Vagina (tissue), 2 donors: ENCODE results near the gene SLC36A1. TPM values are rescaled to one million over a fixed set of nuclear protein-coding genes. Genes with fewer than 3 reads are reported as not detected.

Source experiments
- DNase-seq, 2 donors: peaks; one replicate each; pipeline ENCODE4 v3.0.0-alpha.2; 2017; ENCODE audit errors: extremely low spot score in 2 of 2
- H3K27ac ChIP-seq: fragments of 200-600 bp; sonication (generic); one replicate; pipeline ENCODE4 v1.5.1; 2019
- H3K27me3 ChIP-seq: fragments of 200-600 bp; sonication (generic); one replicate; pipeline ENCODE4 v1.5.1; 2019
- H3K36me3 ChIP-seq, 2 donors: fragments of 200-600 bp; sonication (generic); one replicate each; pipeline ENCODE4 v1.5.1; 2017 to 2019
- H3K4me1 ChIP-seq: fragments of 200-600 bp; sonication (generic); one replicate; pipeline ENCODE4 v1.5.1; 2019
- H3K4me3 ChIP-seq, 2 donors: fragments of 200-600 bp; sonication (generic); 1 replicate in 1 of 2; 2 replicates in 1 of 2; pipeline ENCODE4 v1.5.1; 2016 to 2019
- H3K9me3 ChIP-seq: fragments of 200-600 bp; sonication (generic); one replicate; pipeline ENCODE4 v1.5.1; 2019
- CTCF ChIP-seq, 3 experiments: fragments of 450-650 bp in 2 of 3; fragments of 200-600 bp in 1 of 3; sonication (generic) in 1 of 3; IDR thresholded peaks; one replicate each; pipeline ENCODE4 v1.5.1; 2017 to 2019; ENCODE audit warnings: antibody characterized with exemption in 3 of 3, mild to moderate bottlenecking in 2 of 3, moderate library complexity in 2 of 3
- POLR2A ChIP-seq, 2 donors: fragments of 450-650 bp; IDR thresholded peaks; one replicate each; pipeline ENCODE4 v1.6.1; 2017; ENCODE audit warnings: antibody characterized with exemption in 2 of 2, mild to moderate bottlenecking in 2 of 2, moderate library complexity in 2 of 2
- POLR2AphosphoS5 ChIP-seq, 2 donors: sonication (generic); formaldehyde crosslinking; IDR thresholded peaks; one replicate each; pipeline ENCODE4 v1.9.0; 2017; ENCODE audit warnings: antibody characterized with exemption in 2 of 2, mild to moderate bottlenecking in 2 of 2, low read depth in 1 of 2; ENCODE audit not compliant: insufficient read depth in 1 of 2
- intact Hi-C: fragments of 100-400 bp; cut with DNase I; formaldehyde crosslinking; loops from one replicate; pipeline ENCODE4 v1.15.1; 2023
- total RNA-seq: library from RNA; depleted of rRNA; stranded (reverse); fragments of >200 nt; gene quantifications from one replicate; pipeline ENCODE4 v1.2.3, GENCODE V29; 2016

The SLC36A1 gene
- total RNA-seq, 1 donor from 2014 or later, result 10.8 TPM

- no peak for DNase-seq
- Histone ChIP-seq H3K4me3 (no peak overlapping the region), H3K36me3 (peaks cover 0 to 11% of the 10 kb centered on the region in 2 donors), H3K9me3 (no peaks in the 10 kb centered on the region), H3K27ac (no peak overlapping the region), H3K27me3 (no peaks in the 10 kb centered on the region), H3K4me1 (peaks cover 6% of the 10 kb centered on the region)
- TF ChIP-seq POLR2A (IDR thresholded peaks at IDR 0.05) (no peak), CTCF (IDR thresholded peaks at IDR 0.05) (no peak), POLR2AphosphoS5 (IDR thresholded peaks at IDR 0.05; ENCODE audit: insufficient read depth in 1 of 2, low read depth in 1 of 2) (no peak)
- intact Hi-C loops, result loop anchor here (10.0 kb wide), 1 partner anchor 175 kb away; no protein-coding TSS in a partner anchor
These were observed 12.4 kb downstream of the SLC36A1 start for GRCh38 chr5:151459680-151460324.

- Histone ChIP-seq H3K27me3 (no peaks in the 10 kb centered on the region), H3K4me1 (peaks cover 6% of the 10 kb centered on the region), H3K9me3 (no peaks in the 10 kb centered on the region), H3K36me3 (peaks cover 0 to 19% of the 10 kb centered on the region in 2 donors), H3K27ac (no peak overlapping the region), H3K4me3 (no peak overlapping the region)
- no peak for DNase-seq
- no peak for TF ChIP-seq POLR2AphosphoS5 (IDR thresholded peaks at IDR 0.05; ENCODE audit: insufficient read depth in 1 of 2, low read depth in 1 of 2)
- TF ChIP-seq CTCF (IDR thresholded peaks at IDR 0.05), result no peak
- TF ChIP-seq POLR2A (IDR thresholded peaks at IDR 0.05), result no peak
- intact Hi-C loops, result loop anchor here (10.0 kb wide), 1 partner anchor 173 kb away; no protein-coding TSS in a partner anchor
These were observed 13.9 kb downstream of the SLC36A1 start for GRCh38 chr5:151461312-151461711.

GRCh38 chr5:151463137-151464029 lies 16.0 kb downstream of the SLC36A1 start:
- Histone ChIP-seq H3K27ac (no peak overlapping the region), H3K36me3 (peaks cover 0 to 35% of the 10 kb centered on the region in 2 donors), H3K4me3 (no peak overlapping the region), H3K4me1 (no peaks in the 10 kb centered on the region), H3K27me3 (no peaks in the 10 kb centered on the region), H3K9me3 (no peaks in the 10 kb centered on the region)
- DNase-seq, result no peak
- TF ChIP-seq POLR2A (IDR thresholded peaks at IDR 0.05) (no peak), CTCF (IDR thresholded peaks at IDR 0.05) (no peak), POLR2AphosphoS5 (IDR thresholded peaks at IDR 0.05; ENCODE audit: insufficient read depth in 1 of 2, low read depth in 1 of 2) (no peak)
- intact Hi-C loops, result loop anchor here (10.0 kb wide), 1 partner anchor 171 kb away; no protein-coding TSS in a partner anchor

GRCh38 chr5:151464101-151464500 lies 16.7 kb downstream of the SLC36A1 start:
- Histone ChIP-seq H3K27me3 (no peaks in the 10 kb centered on the region), H3K9me3 (no peaks in the 10 kb centered on the region), H3K4me1 (no peaks in the 10 kb centered on the region), H3K36me3 (peaks cover 0 to 35% of the 10 kb centered on the region in 2 donors), H3K4me3 (no peak overlapping the region), H3K27ac (no peak overlapping the region)
- TF ChIP-seq POLR2AphosphoS5 (IDR thresholded peaks at IDR 0.05; ENCODE audit: insufficient read depth in 1 of 2, low read depth in 1 of 2) (no peak), CTCF (IDR thresholded peaks at IDR 0.05) (no peak), POLR2A (IDR thresholded peaks at IDR 0.05) (no peak)
- DNase-seq, result no peak
- intact Hi-C loops, result loop anchor here (10.0 kb wide), 1 partner anchor 171 kb away; no protein-coding TSS in a partner anchor
